ENCODE results near the gene OR52H1.
A peak's percentile ranks its signal among the peaks of the same experiment; 100 is the strongest.
"Not testable (repeated sequence)": the region's sequence is repeated elsewhere in the genome, so short reads cannot be mapped to it uniquely, and the experiment has no call there.

OR52H1 gene

DNA sequence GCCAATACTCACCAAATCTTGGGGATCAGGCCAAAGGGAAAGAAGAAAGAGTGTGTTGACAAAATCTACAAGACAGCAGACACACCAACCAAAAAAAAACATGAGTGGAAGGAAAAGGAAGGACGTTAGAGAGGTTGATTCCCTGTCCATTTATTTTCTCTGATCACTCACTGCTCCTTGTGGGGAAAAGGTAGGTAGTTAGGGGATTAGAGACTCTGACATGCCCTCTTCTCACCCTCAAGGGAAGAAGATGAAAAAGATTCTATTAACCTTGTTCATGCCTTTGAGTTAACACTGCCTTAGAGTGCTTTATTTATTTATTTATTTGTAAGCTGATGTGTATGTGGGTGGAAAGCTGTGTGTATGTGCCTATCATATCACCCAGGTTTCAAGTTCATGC, at the start of gene OR52H1:
TSS of gene OR52H1 (minus strand) at position 101 of the 400 bp plus-strand sequence. CDS start 3,035 bp downstream, outside the sequence.
- no peak for DNase-seq (ENCODE audit: low spot score)

DNA sequence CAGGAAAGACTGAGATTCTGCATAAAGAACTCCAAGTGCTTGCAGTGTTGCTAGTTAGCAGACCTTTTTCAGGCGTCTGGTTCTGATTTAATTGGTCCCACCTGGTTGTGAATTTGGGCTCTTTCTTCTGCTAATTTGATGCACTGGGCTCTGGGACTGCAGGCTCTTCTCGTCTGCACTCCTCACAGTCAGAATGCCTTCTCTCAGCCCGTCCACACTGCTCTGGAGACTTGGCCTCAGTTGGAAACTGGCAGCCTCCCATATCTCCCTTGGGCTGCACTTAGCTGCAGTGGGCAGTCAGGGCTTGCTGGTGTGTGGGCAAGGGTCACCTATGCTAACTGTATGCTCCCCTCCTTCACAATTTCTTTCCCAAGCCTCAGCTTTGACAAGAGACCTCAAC, 49.6 kb upstream of the OR52H1 start:
- DNase-seq (ENCODE audit: low spot score): no peak

DNA sequence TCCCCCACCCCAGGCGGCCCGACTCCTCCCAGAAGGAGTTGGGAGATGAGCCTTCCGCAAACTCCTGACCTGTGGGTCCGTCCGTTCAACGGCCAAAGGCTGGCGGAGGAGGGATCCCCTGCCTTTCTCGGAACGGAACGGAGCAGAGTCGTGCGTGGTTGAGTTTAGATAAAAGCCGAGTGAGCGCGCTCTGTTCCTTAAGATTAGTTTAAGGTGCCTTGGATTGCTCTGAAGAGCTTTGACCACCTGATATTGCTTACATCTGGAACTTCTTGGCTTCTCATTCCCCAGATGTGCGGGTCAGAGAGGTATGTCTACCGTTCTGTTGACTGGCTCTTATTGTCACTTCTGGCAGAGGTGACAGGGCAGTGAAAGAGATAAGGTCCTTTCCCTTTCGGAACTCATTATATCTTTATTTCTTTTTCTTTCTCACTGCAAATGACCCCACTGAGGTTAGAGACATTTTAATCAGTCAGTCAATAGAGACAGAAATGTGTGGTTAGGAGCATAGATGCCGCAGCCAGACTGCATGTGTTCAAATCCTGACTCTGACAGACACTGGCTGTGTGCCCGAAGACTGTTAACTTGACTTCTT, 48.4 kb upstream of the OR52H1 start, which contains the start of gene TRIM6:
TSS of gene TRIM6 (plus strand) at position 31 of the 595 bp plus-strand sequence. CDS start at position 292, 261 bp downstream.
- no peak for DNase-seq (ENCODE audit: low spot score)

GRCh38 chr11:5593146-5593545, 44.8 kb upstream of the OR52H1 start:
- no peak for DNase-seq (ENCODE audit: low spot score)

DNA sequence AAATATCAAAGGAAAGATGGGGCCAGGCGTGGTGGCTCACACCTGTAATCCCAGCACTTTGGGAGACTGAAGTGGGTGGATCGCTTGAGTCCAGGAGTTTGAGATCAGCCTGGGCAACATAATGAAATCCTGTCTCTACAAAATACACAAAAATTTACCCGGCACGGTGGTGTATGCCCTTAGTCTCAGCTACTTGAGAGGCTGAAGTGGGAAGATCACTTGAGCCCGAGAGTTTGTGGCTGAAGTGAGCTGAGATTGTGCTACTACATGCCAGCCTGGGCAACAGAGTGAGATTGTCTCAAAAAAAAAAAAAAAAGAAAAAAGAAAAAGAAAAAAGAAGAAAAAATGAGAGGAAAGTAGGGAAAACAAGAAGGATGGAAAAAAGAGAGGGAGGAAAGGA, 44.3 kb upstream of the OR52H1 start:
- DNase-seq (ENCODE audit: low spot score): no peak

DNA sequence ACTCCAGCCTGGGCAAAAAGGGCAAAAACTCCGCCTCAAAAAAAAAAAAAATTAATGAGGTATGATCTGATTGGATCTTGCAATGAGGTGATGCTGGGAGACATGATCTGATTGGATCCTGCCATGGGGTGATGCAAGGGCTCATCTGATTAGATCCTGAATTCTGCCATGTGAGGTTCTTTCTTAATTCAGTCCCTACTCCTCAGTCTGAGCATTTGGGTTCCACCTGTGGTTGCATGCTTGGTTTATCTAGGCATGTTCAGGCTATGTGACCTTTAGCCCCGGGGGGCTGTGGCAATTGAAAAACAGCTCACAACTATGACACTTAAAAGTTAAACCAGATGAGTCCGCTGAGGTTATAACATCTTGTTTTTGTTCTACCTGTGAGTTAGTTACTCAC, 43.3 kb upstream of the OR52H1 start:
- peak; percentile 39 for DNase-seq (ENCODE audit: low spot score)

DNA sequence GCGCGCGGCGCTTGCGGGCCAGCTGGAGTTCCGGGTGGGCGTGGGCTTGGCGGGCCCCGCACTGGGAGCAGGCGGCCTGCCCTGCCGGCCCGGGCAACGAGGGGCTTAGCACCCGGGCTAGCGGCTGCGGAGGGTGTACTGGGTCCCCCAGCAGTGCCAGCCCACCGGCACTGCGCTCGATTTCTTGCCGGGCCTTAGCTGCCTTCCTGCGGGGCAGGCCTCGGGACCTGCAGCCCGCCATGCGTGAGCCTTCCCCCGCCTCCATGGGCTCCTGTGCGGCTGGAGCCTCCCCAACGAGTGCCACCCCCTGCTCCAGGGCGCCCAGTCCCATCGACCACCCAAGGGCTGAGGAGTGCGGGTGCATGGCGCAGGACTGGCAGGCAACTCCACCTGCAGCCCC, 41.6 kb upstream of the OR52H1 start:
- DNase-seq (ENCODE audit: low spot score): not testable (repeated sequence)

GRCh38 chr11:5584458-5584857, 36.1 kb upstream of the OR52H1 start:
- not testable (repeated sequence) for DNase-seq (ENCODE audit: low spot score)

- no peak for DNase-seq (ENCODE audit: low spot score)
Measured at GRCh38 chr11:5581014-5581413, 32.7 kb upstream of the OR52H1 start.

DNA sequence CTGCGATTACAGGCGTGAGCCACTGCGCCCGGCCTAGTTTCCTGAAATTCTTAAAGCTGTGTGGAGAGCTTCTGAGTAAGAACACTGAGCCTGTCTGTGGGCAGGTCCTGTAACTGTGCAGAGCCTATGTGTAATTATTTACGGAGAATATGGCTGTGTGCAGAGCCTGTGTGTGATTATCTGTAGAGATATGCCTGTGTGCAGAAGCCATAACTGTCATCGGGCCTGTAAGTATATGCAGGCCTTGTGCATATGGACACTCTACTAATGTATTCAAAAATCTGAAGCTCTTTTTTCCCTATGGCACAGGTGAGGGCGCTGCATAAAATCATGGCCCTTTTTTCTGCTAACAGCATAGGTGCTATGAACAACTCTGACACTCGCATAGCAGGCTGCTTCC, 32.2 kb upstream of the OR52H1 start, which contains the start of gene OR52B6:
TSS of gene OR52B6 (plus strand) at position 301 of the 400 bp plus-strand sequence. CDS start at position 301, 0 bp downstream.
- no peak for DNase-seq (ENCODE audit: low spot score)

DNA sequence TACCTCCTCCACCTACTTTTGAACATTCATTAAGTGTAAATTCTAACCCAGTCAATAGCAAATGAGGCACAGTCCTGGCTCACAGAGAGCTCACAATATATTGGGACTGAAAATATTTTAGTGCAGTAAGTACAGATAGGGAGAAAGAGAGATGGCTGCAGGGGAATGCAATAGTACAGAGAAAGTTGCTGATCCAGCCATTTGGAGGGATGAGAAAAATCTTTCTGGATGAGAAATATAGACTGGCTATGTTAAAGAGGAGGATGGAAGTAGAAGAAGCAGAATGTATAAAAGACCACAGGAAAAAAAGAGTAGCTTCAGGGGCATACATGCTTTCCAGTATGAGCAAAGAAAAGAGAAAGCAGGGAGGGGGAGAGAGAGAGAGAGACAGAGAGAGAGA, 28.8 kb upstream of the OR52H1 start:
- no peak for DNase-seq (ENCODE audit: low spot score)

- DNase-seq (ENCODE audit: low spot score): no peak
Measured at GRCh38 chr11:5575152-5575551, 26.8 kb upstream of the OR52H1 start.

DNA sequence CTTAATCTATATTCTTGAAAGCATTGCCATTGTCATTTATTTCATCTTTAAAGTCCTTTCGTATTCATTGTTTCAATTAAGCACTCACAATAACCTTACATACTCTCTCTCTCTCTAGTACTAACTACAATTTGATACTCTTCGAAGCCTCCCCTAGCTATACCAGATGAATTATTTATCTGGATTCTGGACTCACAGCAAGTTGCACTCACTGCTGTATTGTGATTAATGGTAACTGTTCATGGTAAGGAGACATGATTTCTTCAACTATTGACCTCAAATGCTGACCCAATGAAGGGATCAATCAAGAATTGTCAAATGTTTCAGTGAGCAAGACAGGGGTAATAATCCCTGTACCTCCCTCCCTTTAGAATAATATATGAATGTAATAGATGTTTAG, 26.3 kb upstream of the OR52H1 start:
- DNase-seq (ENCODE audit: low spot score): no peak

DNA sequence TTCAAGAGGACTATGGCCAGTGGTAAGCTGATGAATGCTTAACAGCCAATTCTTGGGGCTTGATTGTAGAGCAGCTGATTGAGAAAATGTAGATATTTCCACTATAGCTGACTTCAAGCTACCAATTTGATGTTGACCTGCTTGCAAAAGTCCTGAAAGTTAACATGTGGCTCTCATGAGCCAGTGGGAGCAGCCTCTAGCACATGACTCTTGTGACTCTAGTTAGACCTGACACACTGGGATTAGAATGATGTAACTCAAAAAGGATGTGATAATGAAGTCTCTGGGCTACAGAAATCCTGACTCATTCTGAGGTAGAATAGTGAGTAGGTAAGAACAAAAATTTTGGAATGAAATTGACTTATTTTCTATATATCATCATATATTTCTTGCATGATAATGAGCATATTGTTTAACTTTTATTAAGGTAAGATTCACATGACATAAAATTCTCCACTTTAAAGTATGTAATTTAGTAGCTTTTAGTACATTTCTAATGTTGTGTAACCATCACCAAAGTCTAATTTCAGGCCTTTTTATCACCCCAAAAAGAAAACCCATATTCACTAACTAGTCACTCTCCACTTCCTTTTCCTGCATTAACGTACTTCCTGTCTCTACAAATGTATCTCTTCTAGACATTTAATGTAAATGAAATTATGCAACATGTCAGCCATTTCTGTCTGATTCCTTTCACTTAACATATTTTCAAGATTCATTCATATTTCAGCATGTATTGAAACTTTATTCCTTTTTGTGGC, 16.1 kb upstream of the OR52H1 start:
- DNase-seq (ENCODE audit: low spot score): no peak

- no peak for DNase-seq (ENCODE audit: low spot score)
Measured at GRCh38 chr11:5557751-5558150, 9.4 kb upstream of the OR52H1 start.

DNA sequence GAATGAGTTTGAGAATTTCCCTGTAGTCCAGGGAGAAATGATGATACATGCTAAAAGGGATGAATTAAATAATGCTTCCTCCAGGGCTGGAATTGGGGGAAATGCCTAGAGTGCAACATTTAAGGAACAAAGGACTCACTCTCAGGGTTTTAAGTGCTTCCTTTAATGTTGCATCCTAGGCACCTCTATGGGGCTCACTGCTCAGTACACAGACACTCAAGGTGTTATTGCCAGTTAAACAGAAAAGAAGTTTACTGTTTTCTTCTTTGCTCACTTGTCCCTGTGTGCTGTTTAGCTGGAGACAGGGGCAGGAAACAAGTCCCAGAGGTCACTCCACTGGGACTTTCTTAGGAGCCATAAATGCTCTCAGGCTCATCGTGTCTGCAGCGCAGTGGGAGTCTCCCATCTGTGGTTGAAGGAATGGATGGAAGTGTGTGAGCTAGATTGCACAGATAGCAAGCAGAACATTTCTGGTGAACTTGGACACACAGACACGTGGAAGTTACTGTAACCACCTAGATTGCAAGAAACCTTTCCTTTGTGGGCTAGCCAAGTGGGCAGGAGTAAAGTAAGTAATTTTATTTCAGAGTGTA, 8.4 kb upstream of the OR52H1 start:
- DNase-seq (ENCODE audit: low spot score): no peak

DNA sequence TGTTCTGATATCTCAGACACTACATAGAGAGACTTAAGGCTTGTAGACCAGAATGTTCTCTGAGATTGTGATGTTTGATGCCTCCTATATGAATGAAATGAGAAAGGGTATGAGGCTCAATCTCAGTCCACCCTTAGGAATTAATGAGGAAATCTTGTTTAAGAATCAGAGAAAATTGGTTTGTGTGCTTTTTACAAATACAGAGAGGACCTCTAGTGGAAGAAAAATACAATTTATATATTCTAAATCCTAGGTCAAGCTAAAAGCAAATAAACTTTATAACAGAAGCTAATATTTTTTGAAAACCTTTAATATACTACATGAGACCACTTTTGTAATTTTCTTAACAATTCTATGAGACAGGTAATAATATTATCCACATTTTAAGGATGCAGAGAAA, 5.0 kb upstream of the OR52H1 start:
- no peak for DNase-seq (ENCODE audit: low spot score)

DNA sequence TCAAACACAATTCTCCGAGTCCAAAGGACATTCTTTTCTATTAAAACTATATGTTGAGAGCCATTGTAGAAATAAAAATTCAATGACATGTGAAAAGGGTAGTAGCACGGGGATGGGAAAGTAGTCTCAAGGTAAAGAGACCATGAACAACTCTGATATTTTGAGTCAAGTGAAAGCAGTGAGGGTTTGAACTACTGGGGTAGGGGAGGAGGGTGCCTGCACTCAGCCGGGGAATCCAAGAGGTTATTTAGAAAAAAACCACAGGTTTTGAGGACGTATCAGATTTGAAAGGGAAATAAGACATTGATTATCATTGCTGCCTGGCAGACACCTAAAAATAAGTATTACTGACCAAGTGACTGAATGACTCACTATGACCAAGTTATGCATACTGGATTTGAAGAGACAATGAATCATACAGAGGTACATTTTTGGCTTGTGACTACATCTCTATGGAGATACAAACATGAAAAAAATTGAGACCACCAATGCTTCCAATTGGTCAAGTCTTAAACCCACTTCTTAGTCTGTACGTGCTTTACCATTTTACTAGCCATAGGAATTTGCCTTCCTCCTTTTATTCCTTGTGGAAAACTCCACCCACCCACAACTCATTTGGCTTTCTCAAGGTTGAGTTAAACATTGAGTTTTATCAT, 2.2 kb upstream of the OR52H1 start:
- DNase-seq (ENCODE audit: low spot score): no peak

DNA sequence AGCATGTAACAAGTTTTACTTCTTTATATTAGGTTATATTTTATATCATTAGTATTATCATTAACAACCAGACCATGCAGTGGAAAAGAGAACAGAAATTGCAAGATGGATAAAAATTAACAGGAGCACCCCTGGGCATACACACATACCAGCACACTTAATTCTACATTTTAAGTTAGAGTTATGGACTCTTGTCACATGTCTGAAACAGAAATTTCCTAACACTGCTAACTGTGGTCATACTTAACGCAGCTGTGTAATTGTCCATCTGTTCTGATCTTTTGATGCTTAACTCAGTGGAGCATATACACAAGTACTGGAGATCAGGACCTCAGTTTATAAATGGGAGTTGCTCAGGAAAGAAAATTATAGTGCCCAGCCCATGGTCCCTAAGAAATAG, 358 bp downstream of the OR52H1 start:
- no peak for DNase-seq (ENCODE audit: low spot score)

DNA sequence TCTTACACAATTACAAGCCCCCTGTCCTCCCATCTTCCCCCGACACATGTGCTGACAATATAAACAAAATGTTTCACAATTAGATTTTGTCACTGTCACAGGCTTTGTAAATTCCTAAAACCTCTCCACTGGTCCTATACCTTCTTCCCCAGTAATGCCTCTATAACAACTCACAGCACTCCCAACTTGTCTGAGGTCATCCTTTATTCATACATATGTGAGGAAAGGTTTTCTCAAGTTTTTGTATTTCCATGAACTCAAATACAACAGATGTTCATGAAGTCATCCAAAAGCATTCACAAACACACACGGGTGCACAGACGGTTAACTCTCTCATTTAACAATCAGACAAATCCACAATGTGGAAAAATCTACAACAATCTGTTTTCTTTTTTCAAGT, 1.9 kb downstream of the OR52H1 start:
- DNase-seq (ENCODE audit: low spot score): no peak

- no peak for DNase-seq (ENCODE audit: low spot score)
Measured at GRCh38 chr11:5541427-5541826, 6.9 kb downstream of the OR52H1 start.

DNA sequence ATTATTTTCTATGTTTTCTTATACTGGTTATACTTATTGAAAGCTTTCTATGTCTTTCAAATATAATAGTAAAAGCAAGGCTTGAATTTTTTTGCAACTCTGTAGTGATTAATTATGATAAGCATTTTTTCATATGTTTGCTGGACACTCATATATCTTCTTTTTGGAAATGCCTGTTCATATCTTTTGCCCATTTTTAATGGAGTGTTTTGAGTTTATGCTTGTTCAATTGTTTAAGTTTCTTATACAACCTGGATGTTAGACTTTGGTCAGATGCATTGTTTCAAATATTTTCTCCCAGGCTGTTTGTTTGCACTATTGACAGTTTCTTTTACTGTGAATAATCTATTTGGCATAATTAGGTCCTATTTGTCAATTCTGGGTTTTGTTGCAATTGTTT, 11.9 kb downstream of the OR52H1 start:
- no peak for DNase-seq (ENCODE audit: low spot score)

DNA sequence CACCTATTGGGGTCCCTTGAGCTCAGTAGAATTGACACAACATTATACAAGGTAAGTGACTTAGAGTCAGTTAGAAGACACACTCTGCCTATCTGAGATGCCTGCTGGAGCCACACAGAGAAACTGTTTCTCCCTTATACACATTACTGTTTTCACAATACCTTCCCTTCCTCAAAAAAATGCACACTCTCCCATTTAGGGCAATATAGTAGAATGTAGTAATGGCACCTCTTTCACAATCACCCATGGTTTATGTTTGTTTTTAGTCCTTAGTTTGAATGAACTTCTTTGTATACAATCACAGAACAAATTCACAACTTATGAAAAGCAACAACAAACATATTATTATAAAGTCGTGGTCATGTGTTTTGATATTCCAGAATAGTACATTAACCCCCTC, 14.3 kb downstream of the OR52H1 start:
- DNase-seq (ENCODE audit: low spot score): no peak

Measured in HuH-7.5 (cell line).